HG03045 (cell line): ENCODE measurements around the gene ARHGEF16.

Experiments
- ATAC-seq: cut with Tn5 transposase; IDR thresholded peaks from one replicate; pipeline ENCODE4 v1.9.1; 2021; ENCODE audit warnings: mild to moderate bottlenecking, moderate library complexity; ENCODE audit not compliant: unreplicated experiment

The ARHGEF16 gene

GRCh38 chr1:3455670-3456448 is 1.4 kb downstream of the ARHGEF16 start:
- ATAC-seq: no peak

- no peak for ATAC-seq
These were observed 2.0 kb downstream of the ARHGEF16 start for GRCh38 chr1:3456449-3456963.

- no peak for ATAC-seq
These were observed 2.8 kb downstream of the ARHGEF16 start for GRCh38 chr1:3456964-3457909.

GRCh38 chr1:3457910-3458883 is 3.7 kb downstream of the ARHGEF16 start:
- no peak for ATAC-seq

GRCh38 chr1:3459051-3459908 is 4.8 kb downstream of the ARHGEF16 start:
- ATAC-seq: no peak

- ATAC-seq: no peak
These were observed 5.6 kb downstream of the ARHGEF16 start for GRCh38 chr1:3459940-3460671.

DNA sequence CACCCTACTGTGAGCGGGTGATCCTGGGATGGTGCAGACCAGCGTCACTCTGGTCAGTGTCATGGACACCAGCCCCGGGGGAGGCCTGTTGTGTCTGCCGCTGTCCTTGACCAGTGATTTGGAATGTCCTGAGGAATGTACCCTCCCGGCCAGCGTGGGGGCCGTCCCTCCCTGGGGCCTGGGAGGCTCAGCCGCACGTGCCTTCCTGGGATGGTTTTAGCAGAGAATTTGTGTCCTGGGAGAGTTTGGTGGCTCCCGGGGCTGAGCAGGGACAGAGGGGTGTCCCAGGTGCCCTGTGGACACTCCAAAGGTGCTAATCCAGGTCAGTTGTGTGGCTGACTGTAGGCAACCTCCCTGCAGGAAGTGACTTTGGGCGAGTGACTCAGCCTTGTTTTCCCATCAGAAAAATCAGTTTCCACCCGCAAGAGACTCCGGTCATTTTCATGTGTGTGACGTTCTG is 6.2 kb downstream of the ARHGEF16 start:
- ATAC-seq: no peak

GRCh38 chr1:3461238-3461933 is 6.9 kb downstream of the ARHGEF16 start:
- ATAC-seq: no peak

DNA sequence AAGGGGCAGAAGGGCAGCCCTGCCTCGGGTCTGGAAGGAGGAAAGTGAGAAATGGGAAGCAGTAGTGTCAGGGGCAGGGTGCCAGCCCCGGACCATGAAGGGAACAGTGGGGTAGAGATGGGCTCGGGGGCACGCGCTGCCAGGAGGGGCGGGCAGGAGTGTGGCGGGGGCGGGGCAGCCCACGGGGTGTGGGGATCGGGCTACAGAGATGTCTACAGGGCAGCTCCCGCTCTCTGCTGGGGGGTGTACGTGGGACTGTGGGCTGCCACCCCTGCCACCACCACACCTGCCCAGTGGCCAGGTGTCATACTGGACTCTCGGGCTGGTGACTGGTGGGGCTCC is 7.4 kb downstream of the ARHGEF16 start:
- no peak for ATAC-seq

- no peak for ATAC-seq
These were observed 8.0 kb downstream of the ARHGEF16 start for GRCh38 chr1:3462356-3463012.

DNA sequence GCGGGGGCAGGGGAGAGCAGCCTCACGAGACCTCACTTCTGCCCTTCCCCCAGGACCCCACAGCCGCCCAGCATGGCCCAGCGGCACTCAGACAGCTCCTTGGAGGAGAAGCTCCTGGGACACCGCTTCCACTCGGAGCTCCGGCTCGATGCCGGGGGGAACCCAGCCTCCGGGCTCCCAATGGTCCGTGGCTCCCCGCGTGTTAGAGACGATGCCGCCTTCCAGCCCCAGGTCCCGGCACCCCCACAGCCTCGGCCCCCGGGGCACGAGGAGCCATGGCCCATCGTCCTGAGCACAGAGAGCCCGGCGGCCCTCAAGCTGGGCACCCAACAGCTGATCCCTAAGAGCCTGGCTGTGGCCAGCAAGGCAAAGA is 8.5 kb downstream of the ARHGEF16 start:
- ATAC-seq: no peak

DNA sequence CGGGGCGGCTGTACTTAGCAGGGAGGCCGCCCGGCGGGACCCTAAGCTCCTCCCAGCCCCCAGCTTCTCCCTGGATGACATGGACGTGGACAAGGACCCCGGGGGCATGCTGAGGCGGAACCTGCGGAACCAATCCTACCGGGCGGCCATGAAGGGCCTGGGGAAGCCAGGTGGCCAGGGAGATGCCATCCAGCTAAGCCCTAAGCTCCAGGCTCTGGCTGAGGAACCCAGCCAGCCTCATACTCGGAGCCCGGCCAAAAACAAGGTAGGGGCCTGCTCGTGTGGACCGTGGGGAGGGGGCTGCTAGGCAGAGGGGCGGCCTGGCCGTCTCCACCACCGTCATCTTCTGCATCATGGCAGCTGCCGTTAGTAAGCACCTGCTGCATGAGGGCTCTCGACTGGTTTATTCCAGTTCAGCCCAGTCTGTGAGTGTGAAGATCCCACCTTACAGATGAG is 9.0 kb downstream of the ARHGEF16 start:
- ATAC-seq: no peak

- no peak for ATAC-seq
These were observed 9.6 kb downstream of the ARHGEF16 start for GRCh38 chr1:3463891-3464648.

GRCh38 chr1:3464649-3465025 is 10.2 kb downstream of the ARHGEF16 start:
- ATAC-seq: no peak

DNA sequence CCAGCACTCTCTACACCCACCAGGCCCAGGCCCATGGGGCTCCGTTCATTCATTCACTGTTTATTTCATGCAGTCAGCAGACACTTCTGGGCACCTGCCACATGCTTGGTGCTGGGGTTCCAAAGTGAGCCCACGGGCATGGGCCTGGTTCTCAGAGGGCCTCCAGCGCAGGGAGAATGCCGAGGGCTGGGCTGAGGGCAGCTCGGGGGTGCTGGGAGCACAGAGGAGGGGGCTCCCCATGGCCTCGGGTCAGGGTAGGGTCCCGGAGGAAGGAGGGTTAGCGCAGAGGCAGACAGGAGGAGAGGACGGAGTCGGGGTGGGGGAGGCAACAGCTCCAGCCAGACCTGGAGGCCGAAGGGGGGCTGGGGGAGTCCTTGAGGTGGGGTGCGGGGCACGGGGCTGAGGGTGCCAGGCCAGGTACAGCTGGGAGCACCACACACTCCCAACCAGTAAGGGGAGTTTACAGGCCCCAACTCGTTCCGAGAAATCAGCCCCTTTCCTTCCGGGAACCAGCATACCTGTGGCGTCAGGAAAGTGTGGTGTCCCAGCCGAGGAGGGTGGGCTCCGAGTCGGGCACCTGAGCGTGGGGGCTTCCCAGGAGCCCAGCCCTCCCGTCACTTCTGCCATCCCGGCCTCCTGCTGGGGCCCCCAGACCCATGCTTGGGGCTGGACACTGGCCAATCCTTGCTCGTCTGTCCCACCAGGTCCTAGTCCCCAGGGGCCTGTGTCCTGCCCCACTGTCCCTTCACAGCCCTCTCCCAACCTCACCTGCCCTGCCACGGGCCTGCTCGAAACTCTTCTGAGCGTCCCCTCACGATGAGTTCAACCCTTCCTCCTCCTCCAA is 10.8 kb downstream of the ARHGEF16 start:
- no peak for ATAC-seq

GRCh38 chr1:3465935-3466321 is 11.5 kb downstream of the ARHGEF16 start:
- no peak for ATAC-seq
